ENCODE measurements around the gene LYRM4.

- no peak for TF ChIP-seq CTCF (conservative IDR thresholded peaks at IDR 0.05)
- TF ChIP-seq EZH2 (IDR thresholded peaks at IDR 0.05; ENCODE audit: low read depth): no peak
Observed at GRCh38 chr6:5071216-5071615, 189.5 kb downstream of the LYRM4 start.
